ENCODE results near the gene SETD4.

SETD4 gene

GRCh38 chr21:36021251-36021837 lies 39.0 kb downstream of the SETD4 start:
- H3K27me3 ChIP-seq (replicated peaks; ENCODE audit: insufficient read depth, low read length) = no peaks in the 10 kb centered on the region
- peak overlapping the region; percentile 22; the same call in 1 of the 2 replicates for H3K4me2 ChIP-seq (ENCODE audit: low read depth, low read length)
- no peaks in the 10 kb centered on the region for H3K9me2 ChIP-seq (replicated peaks; ENCODE audit: insufficient read depth, low read length)
- no peak overlapping the region for H3K9ac ChIP-seq (ENCODE audit: low read length)
- H3K36me3 ChIP-seq (replicated peaks; ENCODE audit: insufficient read depth, low read length) = no peaks in the 10 kb centered on the region
- no peaks in the 10 kb centered on the region for H3K9me3 ChIP-seq (replicated peaks; ENCODE audit: insufficient read depth, low read length)
- H3K79me2 ChIP-seq (ENCODE audit: low read length) = no peaks in the 10 kb centered on the region
- DNase-seq = peak; percentile 80
- TF ChIP-seq EZH2phosphoT487 (IDR thresholded peaks at IDR 0.05; ENCODE audit: low read length) = no peak
- H3K4me3 ChIP-seq (ENCODE audit: low read length) = no peak overlapping the region
- peak overlapping the region; percentile 3; the same call in 1 of the 2 replicates for H3K27ac ChIP-seq (ENCODE audit: low read length)
- peaks cover 19% of the 10 kb centered on the region for H3K4me1 ChIP-seq (ENCODE audit: low read length)
- H2AFZ ChIP-seq (ENCODE audit: low read length) = no peak overlapping the region
- peaks cover 9% of the 10 kb centered on the region; the same call in 1 of the 2 replicates for H3F3A ChIP-seq (ENCODE audit: insufficient read depth, low read length)
- no peaks in the 10 kb centered on the region for H4K20me1 ChIP-seq (ENCODE audit: insufficient read depth, low read length)

- no peaks in the 10 kb centered on the region for H3F3A ChIP-seq (ENCODE audit: insufficient read depth, low read length)
- TF ChIP-seq CTCF (IDR thresholded peaks at IDR 0.05; ENCODE audit: low read length) = no peak
- no peak for TF ChIP-seq EZH2phosphoT487 (IDR thresholded peaks at IDR 0.05; ENCODE audit: low read length)
- no peak for TF ChIP-seq EZH2 (optimal IDR thresholded peaks at IDR 0.05; ENCODE audit: low read depth, low read length)
- no peaks in the 10 kb centered on the region for H3K4me1 ChIP-seq (ENCODE audit: low read length)
- H3K27me3 ChIP-seq (replicated peaks; ENCODE audit: insufficient read depth, low read length) = no peaks in the 10 kb centered on the region
- no peaks in the 10 kb centered on the region for H3K36me3 ChIP-seq (replicated peaks; ENCODE audit: insufficient read depth, low read length)
- no peaks in the 10 kb centered on the region for H4K20me1 ChIP-seq (ENCODE audit: insufficient read depth, low read length)
- H3K9me2 ChIP-seq (replicated peaks; ENCODE audit: insufficient read depth, low read length) = no peaks in the 10 kb centered on the region
- no peak overlapping the region for H3K4me3 ChIP-seq (ENCODE audit: low read length)
- no peak overlapping the region for H2AFZ ChIP-seq (ENCODE audit: low read length)
- no peaks in the 10 kb centered on the region for H3K9me3 ChIP-seq (replicated peaks; ENCODE audit: insufficient read depth, low read length)
- no peak for DNase-seq
- H3K9ac ChIP-seq (ENCODE audit: low read length) = no peak overlapping the region
- no peaks in the 10 kb centered on the region for H3K79me2 ChIP-seq (ENCODE audit: low read length)
- H3K27ac ChIP-seq (ENCODE audit: low read length) = no peak overlapping the region
- H3K4me2 ChIP-seq (ENCODE audit: low read depth, low read length) = no peak overlapping the region
These were observed 45.3 kb downstream of the SETD4 start for GRCh38 chr21:36015045-36015444.

- no peaks in the 10 kb centered on the region for H3K36me3 ChIP-seq (replicated peaks; ENCODE audit: insufficient read depth, low read length)
- H3K9me3 ChIP-seq (replicated peaks; ENCODE audit: insufficient read depth, low read length) = no peaks in the 10 kb centered on the region
- H3K9ac ChIP-seq (ENCODE audit: low read length) = no peak overlapping the region
- H3K4me3 ChIP-seq (ENCODE audit: low read length) = no peak overlapping the region
- TF ChIP-seq EZH2phosphoT487 (IDR thresholded peaks at IDR 0.05; ENCODE audit: low read length) (no peak), CTCF (IDR thresholded peaks at IDR 0.05; ENCODE audit: low read length) (no peak), EZH2 (optimal IDR thresholded peaks at IDR 0.05; ENCODE audit: low read depth, low read length) (no peak)
- no peaks in the 10 kb centered on the region for H3K4me1 ChIP-seq (ENCODE audit: low read length)
- no peak overlapping the region for H2AFZ ChIP-seq (ENCODE audit: low read length)
- H4K20me1 ChIP-seq (ENCODE audit: insufficient read depth, low read length) = no peaks in the 10 kb centered on the region
- H3K27ac ChIP-seq (ENCODE audit: low read length) = no peak overlapping the region
- no peaks in the 10 kb centered on the region for H3K27me3 ChIP-seq (replicated peaks; ENCODE audit: insufficient read depth, low read length)
- no peak for DNase-seq
- H3F3A ChIP-seq (ENCODE audit: insufficient read depth, low read length) = no peaks in the 10 kb centered on the region
- H3K9me2 ChIP-seq (replicated peaks; ENCODE audit: insufficient read depth, low read length) = no peaks in the 10 kb centered on the region
- H3K79me2 ChIP-seq (ENCODE audit: low read length) = no peaks in the 10 kb centered on the region
- no peak overlapping the region for H3K4me2 ChIP-seq (ENCODE audit: low read depth, low read length)
These were observed 49.5 kb downstream of the SETD4 start for GRCh38 chr21:36010801-36011200.

GRCh38 chr21:36008505-36008904 lies 51.8 kb downstream of the SETD4 start:
- no peak for DNase-seq
- Histone ChIP-seq H4K20me1 (ENCODE audit: insufficient read depth, low read length) (no peaks in the 10 kb centered on the region), H3F3A (ENCODE audit: insufficient read depth, low read length) (no peaks in the 10 kb centered on the region), H3K4me2 (ENCODE audit: low read depth, low read length) (no peak overlapping the region), H2AFZ (ENCODE audit: low read length) (no peak overlapping the region), H3K9me2 (replicated peaks; ENCODE audit: insufficient read depth, low read length) (no peaks in the 10 kb centered on the region), H3K4me1 (ENCODE audit: low read length) (no peaks in the 10 kb centered on the region), H3K27me3 (replicated peaks; ENCODE audit: insufficient read depth, low read length) (no peaks in the 10 kb centered on the region), H3K9me3 (replicated peaks; ENCODE audit: insufficient read depth, low read length) (no peaks in the 10 kb centered on the region), H3K79me2 (ENCODE audit: low read length) (no peaks in the 10 kb centered on the region), H3K36me3 (replicated peaks; ENCODE audit: insufficient read depth, low read length) (no peaks in the 10 kb centered on the region), H3K9ac (ENCODE audit: low read length) (no peak overlapping the region), H3K4me3 (ENCODE audit: low read length) (no peak overlapping the region), H3K27ac (ENCODE audit: low read length) (no peak overlapping the region)
- TF ChIP-seq CTCF (IDR thresholded peaks at IDR 0.05; ENCODE audit: low read length) (no peak), EZH2 (optimal IDR thresholded peaks at IDR 0.05; ENCODE audit: low read depth, low read length) (no peak), EZH2phosphoT487 (IDR thresholded peaks at IDR 0.05; ENCODE audit: low read length) (no peak)
